Esophagus muscularis mucosa (tissue), 3 donors: ENCODE results near the gene RPLP2.

Experiments
- POLR2A ChIP-seq: fragments of 450-650 bp; IDR thresholded peaks from one replicate; pipeline ENCODE4 v1.6.1; 2017; ENCODE audit warnings: antibody characterized with exemption, moderate library complexity, mild to moderate bottlenecking, low read depth
- POLR2AphosphoS5 ChIP-seq, 2 donors: sonication (generic); formaldehyde crosslinking; IDR thresholded peaks; one replicate each; pipeline ENCODE4 v1.6.1; 2017; ENCODE audit warnings: antibody characterized with exemption in 2 of 2
- TF ChIP-seq, protein P1 (sequence below), 3 experiments: fragments of 200-600 bp in 2 of 3; fragments of 450-650 bp in 1 of 3; sonication (generic) in 2 of 3; IDR thresholded peaks; one replicate each; pipeline ENCODE4 v1.5.1; 2017 to 2019; ENCODE audit warnings: antibody characterized with exemption in 3 of 3, mild to moderate bottlenecking in 2 of 3, moderate library complexity in 1 of 3

DNA sequence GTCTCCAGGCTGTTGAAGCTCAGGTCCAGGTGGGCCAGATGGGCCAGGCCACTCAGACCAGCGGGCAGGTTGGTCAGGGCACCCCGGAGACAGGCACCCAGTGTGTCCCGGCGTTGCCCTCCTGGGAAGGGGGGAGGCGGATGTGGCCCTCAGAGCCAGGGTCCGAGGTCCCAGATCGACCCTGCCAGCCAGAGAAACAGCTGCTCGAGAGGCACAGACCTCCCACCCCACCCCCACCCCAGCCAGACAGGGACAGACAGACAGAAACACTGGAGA is 6.4 kb upstream of the RPLP2 start:
- TF ChIP-seq, protein P1, sequence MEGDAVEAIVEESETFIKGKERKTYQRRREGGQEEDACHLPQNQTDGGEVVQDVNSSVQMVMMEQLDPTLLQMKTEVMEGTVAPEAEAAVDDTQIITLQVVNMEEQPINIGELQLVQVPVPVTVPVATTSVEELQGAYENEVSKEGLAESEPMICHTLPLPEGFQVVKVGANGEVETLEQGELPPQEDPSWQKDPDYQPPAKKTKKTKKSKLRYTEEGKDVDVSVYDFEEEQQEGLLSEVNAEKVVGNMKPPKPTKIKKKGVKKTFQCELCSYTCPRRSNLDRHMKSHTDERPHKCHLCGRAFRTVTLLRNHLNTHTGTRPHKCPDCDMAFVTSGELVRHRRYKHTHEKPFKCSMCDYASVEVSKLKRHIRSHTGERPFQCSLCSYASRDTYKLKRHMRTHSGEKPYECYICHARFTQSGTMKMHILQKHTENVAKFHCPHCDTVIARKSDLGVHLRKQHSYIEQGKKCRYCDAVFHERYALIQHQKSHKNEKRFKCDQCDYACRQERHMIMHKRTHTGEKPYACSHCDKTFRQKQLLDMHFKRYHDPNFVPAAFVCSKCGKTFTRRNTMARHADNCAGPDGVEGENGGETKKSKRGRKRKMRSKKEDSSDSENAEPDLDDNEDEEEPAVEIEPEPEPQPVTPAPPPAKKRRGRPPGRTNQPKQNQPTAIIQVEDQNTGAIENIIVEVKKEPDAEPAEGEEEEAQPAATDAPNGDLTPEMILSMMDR (IDR thresholded peaks at IDR 0.05): no peak
- no peak for TF ChIP-seq POLR2AphosphoS5 (IDR thresholded peaks at IDR 0.05)
- TF ChIP-seq POLR2A: no peak
